ENCODE measurements around the gene TMEM125.

TMEM125 gene

DNA sequence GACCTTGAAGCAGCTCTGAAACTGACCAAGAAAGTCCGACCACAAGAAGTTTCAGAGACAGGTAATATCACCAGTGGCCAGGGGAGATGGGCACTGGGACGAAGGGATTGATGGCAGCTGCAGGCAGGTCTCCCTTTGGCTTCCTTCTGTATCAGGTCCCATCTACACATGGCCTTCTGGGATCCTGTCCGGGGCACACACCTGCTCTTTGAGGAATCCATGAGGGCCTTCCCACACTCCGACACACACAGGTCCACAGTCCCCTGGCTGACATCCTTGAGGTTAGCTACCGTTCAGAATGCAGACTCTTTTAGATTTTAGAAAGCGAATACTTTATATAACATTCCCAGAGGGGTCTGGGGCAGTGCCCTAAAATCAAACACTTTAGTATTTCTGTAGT lies 26.5 kb upstream of the TMEM125 start:
- H3K36me3 ChIP-seq (ENCODE audit: insufficient read depth, low read length), result no peaks in the 10 kb centered on the region
- no peak for TF ChIP-seq EZH2phosphoT487 (IDR thresholded peaks at IDR 0.05; ENCODE audit: borderline replicate concordance)
- TF ChIP-seq CTCF (conservative IDR thresholded peaks at IDR 0.05; ENCODE audit: low read length), result no peak
- no peak overlapping the region for H2AFZ ChIP-seq (ENCODE audit: low read length)
- H3K9me2 ChIP-seq (replicated peaks; ENCODE audit: low read depth, low read length), result no peaks in the 10 kb centered on the region
- H3K4me1 ChIP-seq (ENCODE audit: insufficient read depth, low read length, poor library complexity, severe bottlenecking), result no peaks in the 10 kb centered on the region
- H3K9ac ChIP-seq (ENCODE audit: low read depth, low read length, poor library complexity, severe bottlenecking), result no peak overlapping the region
- no peaks in the 10 kb centered on the region for H4K20me1 ChIP-seq (ENCODE audit: insufficient read depth, low read length, poor library complexity, severe bottlenecking)
- no peak overlapping the region for H3K4me2 ChIP-seq (ENCODE audit: low read depth, low read length, poor library complexity, severe bottlenecking)
- H3F3A ChIP-seq (ENCODE audit: low read depth), result no peaks in the 10 kb centered on the region
- H3K79me2 ChIP-seq (ENCODE audit: insufficient read depth, low read length), result no peaks in the 10 kb centered on the region
- H3K4me3 ChIP-seq (ENCODE audit: low read length, poor library complexity, severe bottlenecking), result no peak overlapping the region
- H3K9me3 ChIP-seq (ENCODE audit: insufficient read depth, low read depth, low read length), result peaks cover 5% of the 10 kb centered on the region; the same call in 1 of the 2 replicates
- peaks cover 6% of the 10 kb centered on the region for H3K27me3 ChIP-seq (ENCODE audit: insufficient read depth, low read length, poor library complexity, severe bottlenecking)

GRCh38 chr1:43246466-43247213 lies 23.1 kb upstream of the TMEM125 start:
- Histone ChIP-seq H3F3A (ENCODE audit: low read depth) (no peaks in the 10 kb centered on the region), H3K4me1 (ENCODE audit: insufficient read depth, low read length, poor library complexity, severe bottlenecking) (no peaks in the 10 kb centered on the region), H3K79me2 (ENCODE audit: insufficient read depth, low read length) (no peaks in the 10 kb centered on the region), H3K9me2 (replicated peaks; ENCODE audit: low read depth, low read length) (no peaks in the 10 kb centered on the region), H3K9me3 (ENCODE audit: insufficient read depth, low read depth, low read length) (peaks cover 5% of the 10 kb centered on the region; the same call in 1 of the 2 replicates), H3K4me2 (ENCODE audit: low read depth, low read length, poor library complexity, severe bottlenecking) (no peak overlapping the region), H3K4me3 (ENCODE audit: low read length, poor library complexity, severe bottlenecking) (no peak overlapping the region), H4K20me1 (ENCODE audit: insufficient read depth, low read length, poor library complexity, severe bottlenecking) (no peaks in the 10 kb centered on the region), H2AFZ (ENCODE audit: low read length) (no peak overlapping the region), H3K9ac (ENCODE audit: low read depth, low read length, poor library complexity, severe bottlenecking) (no peak overlapping the region), H3K36me3 (ENCODE audit: insufficient read depth, low read length) (no peaks in the 10 kb centered on the region), H3K27me3 (ENCODE audit: insufficient read depth, low read length, poor library complexity, severe bottlenecking) (peaks cover 6% of the 10 kb centered on the region)
- TF ChIP-seq EZH2phosphoT487 (IDR thresholded peaks at IDR 0.05; ENCODE audit: borderline replicate concordance) (no peak), CTCF (conservative IDR thresholded peaks at IDR 0.05; ENCODE audit: low read length) (no peak)

DNA sequence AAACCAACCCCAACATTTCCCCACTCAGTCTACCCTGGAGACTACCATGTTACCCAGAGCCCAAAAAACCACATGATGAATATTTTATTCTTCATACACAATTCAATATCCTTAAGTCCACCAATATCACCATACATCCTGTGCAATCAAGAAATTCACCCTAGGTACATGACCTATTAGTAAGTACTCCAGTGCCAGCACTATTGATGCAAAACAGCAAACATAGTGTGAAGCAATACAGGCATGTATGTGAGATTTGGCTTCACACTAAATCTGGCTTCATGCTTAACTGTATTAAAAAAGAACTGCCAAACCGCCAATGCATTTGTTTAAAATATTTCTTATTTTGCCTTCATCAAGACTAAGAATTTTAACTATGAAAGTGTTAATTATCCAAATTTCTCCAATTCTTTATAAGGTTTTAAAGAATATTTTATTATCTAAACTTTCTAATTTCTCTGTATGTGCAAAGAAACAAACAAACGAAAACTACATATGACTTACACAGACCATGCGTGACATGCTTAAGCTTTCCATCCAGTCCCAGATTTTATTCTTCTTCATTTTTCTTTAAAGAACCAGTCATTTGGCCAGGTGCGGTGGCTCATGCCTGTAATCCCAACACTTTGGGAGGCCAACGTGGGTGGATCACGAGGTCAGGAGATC lies 22.4 kb upstream of the TMEM125 start:
- peaks cover 5% of the 10 kb centered on the region; the same call in 1 of the 2 replicates for H3K9me3 ChIP-seq (ENCODE audit: insufficient read depth, low read depth, low read length)
- H3K79me2 ChIP-seq (ENCODE audit: insufficient read depth, low read length), result no peaks in the 10 kb centered on the region
- H3K36me3 ChIP-seq (ENCODE audit: insufficient read depth, low read length), result no peaks in the 10 kb centered on the region
- no peaks in the 10 kb centered on the region for H3F3A ChIP-seq (ENCODE audit: low read depth)
- H3K9ac ChIP-seq (ENCODE audit: low read depth, low read length, poor library complexity, severe bottlenecking), result no peak overlapping the region
- H4K20me1 ChIP-seq (ENCODE audit: insufficient read depth, low read length, poor library complexity, severe bottlenecking), result no peaks in the 10 kb centered on the region
- no peaks in the 10 kb centered on the region for H3K4me1 ChIP-seq (ENCODE audit: insufficient read depth, low read length, poor library complexity, severe bottlenecking)
- H3K4me2 ChIP-seq (ENCODE audit: low read depth, low read length, poor library complexity, severe bottlenecking), result no peak overlapping the region
- H3K9me2 ChIP-seq (replicated peaks; ENCODE audit: low read depth, low read length), result no peaks in the 10 kb centered on the region
- no peak overlapping the region for H3K4me3 ChIP-seq (ENCODE audit: low read length, poor library complexity, severe bottlenecking)
- H2AFZ ChIP-seq (ENCODE audit: low read length), result no peak overlapping the region
- peaks cover 6% of the 10 kb centered on the region for H3K27me3 ChIP-seq (ENCODE audit: insufficient read depth, low read length, poor library complexity, severe bottlenecking)
- no peak for TF ChIP-seq CTCF (conservative IDR thresholded peaks at IDR 0.05; ENCODE audit: low read length)
- no peak for TF ChIP-seq EZH2phosphoT487 (IDR thresholded peaks at IDR 0.05; ENCODE audit: borderline replicate concordance)
